ENCODE data around the gene HAO1. TPM values are rescaled to one million over a fixed set of nuclear protein-coding genes. Genes with fewer than 3 reads are reported as not detected.

HAO1 gene
- total RNA-seq (ENCODE audit: low replicate concordance): not detected in 2 replicates

- TF ChIP-seq, protein P1, sequence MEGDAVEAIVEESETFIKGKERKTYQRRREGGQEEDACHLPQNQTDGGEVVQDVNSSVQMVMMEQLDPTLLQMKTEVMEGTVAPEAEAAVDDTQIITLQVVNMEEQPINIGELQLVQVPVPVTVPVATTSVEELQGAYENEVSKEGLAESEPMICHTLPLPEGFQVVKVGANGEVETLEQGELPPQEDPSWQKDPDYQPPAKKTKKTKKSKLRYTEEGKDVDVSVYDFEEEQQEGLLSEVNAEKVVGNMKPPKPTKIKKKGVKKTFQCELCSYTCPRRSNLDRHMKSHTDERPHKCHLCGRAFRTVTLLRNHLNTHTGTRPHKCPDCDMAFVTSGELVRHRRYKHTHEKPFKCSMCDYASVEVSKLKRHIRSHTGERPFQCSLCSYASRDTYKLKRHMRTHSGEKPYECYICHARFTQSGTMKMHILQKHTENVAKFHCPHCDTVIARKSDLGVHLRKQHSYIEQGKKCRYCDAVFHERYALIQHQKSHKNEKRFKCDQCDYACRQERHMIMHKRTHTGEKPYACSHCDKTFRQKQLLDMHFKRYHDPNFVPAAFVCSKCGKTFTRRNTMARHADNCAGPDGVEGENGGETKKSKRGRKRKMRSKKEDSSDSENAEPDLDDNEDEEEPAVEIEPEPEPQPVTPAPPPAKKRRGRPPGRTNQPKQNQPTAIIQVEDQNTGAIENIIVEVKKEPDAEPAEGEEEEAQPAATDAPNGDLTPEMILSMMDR (IDR thresholded peaks at IDR 0.05; ENCODE audit: insufficient read depth, low read length): no peak
- no peak for DNase-seq (ENCODE audit: low read depth)
- H3K4me3 ChIP-seq (ENCODE audit: low read depth, low read length): no peak within 1 kb of the TSS
These were observed at the start of gene HAO1 for GRCh38 chr20:7940341-7940740. Gene HAO1, minus strand, starts transcription at chr20:7940458. Its CDS starts 36 bp downstream, at chr20:7940422.

DNA sequence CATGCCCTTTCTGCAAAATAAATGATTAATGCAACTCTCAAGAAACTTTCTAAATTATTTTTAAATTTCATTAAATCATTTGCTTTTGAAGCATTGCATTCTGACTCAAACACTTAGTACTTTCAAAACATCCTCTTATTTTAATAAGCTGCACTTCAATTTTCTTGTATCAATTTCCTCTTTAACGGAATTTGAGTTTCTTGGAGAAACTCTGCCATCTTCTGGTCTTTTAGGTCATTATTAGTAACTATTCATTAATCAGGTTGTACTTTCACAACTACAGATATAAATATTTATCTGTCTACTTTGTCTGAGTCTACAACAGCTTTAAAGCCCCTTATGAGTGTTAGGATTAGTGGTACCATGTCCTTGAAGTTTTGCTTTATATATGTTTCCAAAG is 49.1 kb upstream of the HAO1 start:
- H3K4me3 ChIP-seq (ENCODE audit: low read depth, low read length): no peak overlapping the region
- TF ChIP-seq, protein P1 (IDR thresholded peaks at IDR 0.05; ENCODE audit: insufficient read depth, low read length): peak; percentile 11
- peak; percentile 34 for DNase-seq (ENCODE audit: low read depth)

- no peak overlapping the region for H3K4me3 ChIP-seq (ENCODE audit: low read depth, low read length)
- DNase-seq (ENCODE audit: low read depth): no peak
- TF ChIP-seq, protein P1 (IDR thresholded peaks at IDR 0.05; ENCODE audit: insufficient read depth, low read length): no peak
These were observed 45.7 kb upstream of the HAO1 start for GRCh38 chr20:7985916-7986315.

- H3K4me3 ChIP-seq (ENCODE audit: low read depth, low read length): no peak overlapping the region
- no peak for DNase-seq (ENCODE audit: low read depth)
- TF ChIP-seq, protein P1 (IDR thresholded peaks at IDR 0.05; ENCODE audit: insufficient read depth, low read length): no peak
These were observed 43.9 kb upstream of the HAO1 start for GRCh38 chr20:7984192-7984591.

GRCh38 chr20:7981374-7981773 is 41.1 kb upstream of the HAO1 start:
- H3K4me3 ChIP-seq (ENCODE audit: low read depth, low read length): no peak overlapping the region
- TF ChIP-seq, protein P1 (IDR thresholded peaks at IDR 0.05; ENCODE audit: insufficient read depth, low read length): no peak
- DNase-seq (ENCODE audit: low read depth): no peak

DNA sequence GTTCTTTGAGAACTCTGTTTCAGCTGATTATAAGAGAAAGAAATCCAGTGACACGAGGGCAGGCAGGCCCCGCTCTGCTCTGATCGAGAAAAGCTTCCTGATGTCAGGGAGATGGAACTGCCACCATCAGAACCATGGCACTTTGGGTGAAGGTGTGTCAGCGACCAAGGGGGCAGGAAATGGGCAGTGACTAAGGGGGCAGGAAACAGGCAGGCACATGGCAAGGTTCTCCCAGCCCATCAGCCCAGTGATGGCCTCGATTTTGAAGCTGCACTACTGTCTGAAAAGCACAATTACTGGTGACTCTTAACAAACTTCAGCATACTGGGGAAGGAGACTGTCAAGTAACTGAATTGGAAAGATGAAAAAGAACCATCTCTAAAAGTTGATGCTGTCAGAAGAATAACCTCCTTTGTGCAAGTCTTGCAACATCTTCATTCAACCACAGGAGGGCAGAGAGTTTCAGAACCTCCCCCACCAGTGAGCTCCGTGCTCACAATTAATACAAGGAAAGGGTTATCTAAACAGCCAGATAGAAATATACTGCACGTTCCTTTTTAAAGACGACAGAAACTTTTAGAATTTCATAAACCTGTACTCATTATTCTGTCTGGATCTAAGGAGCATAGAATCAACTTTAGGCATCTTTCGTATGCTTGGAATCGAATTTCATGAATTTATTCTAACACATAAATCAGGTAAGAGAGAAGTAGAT is 40.2 kb upstream of the HAO1 start:
- H3K4me3 ChIP-seq (ENCODE audit: low read depth, low read length): no peak overlapping the region
- TF ChIP-seq, protein P1 (IDR thresholded peaks at IDR 0.05; ENCODE audit: insufficient read depth, low read length): peak; percentile 59
- peak; percentile 61 for DNase-seq (ENCODE audit: low read depth)

DNA sequence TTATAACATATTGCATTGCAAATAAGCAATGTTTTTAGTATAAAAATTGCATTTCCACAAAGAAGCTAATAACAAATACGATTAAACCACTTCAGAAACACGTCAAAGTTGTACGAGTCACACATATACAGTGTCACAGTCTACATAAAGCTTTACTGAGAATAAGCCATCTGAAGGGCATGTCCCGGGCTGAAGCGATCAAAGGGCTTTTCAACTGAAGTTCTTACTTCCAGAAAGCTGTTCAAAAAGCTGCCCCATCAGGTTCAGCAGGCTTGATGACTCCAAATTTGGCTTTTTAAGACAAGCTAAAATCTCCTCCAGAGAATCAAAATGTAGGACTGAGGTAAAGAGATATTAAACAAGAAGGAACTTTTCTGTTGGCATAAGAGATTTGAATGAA is 37.5 kb upstream of the HAO1 start:
- no peak overlapping the region for H3K4me3 ChIP-seq (ENCODE audit: low read depth, low read length)
- TF ChIP-seq, protein P1 (IDR thresholded peaks at IDR 0.05; ENCODE audit: insufficient read depth, low read length): no peak
- no peak for DNase-seq (ENCODE audit: low read depth)
